Spleen (tissue), 11 donors: ENCODE measurements around the gene PIGS. TPM values are rescaled to one million over a fixed set of nuclear protein-coding genes. Genes with fewer than 3 reads are reported as not detected.
A peak's percentile ranks its signal among the peaks of the same experiment; 100 is the strongest.

Experiments used
- DNase-seq: peaks from one replicate; pipeline ENCODE4 v3.0.0-alpha.2; 2020
- H3K27ac ChIP-seq, 8 donors: fragments of 200-600 bp; sonication (generic) in 7 of 8; 1 replicate in 4 of 8; 2 replicates in 4 of 8; pipeline versions ENCODE4 v1.5.0 to v1.8.0; 2016 to 2021; ENCODE audit warnings: inconsistent platforms in 4 of 8, mild to moderate bottlenecking in 4 of 8, moderate library complexity in 1 of 8
- H3K27me3 ChIP-seq, 7 donors: fragments of 200-600 bp; sonication (generic) in 6 of 7; replicated peaks in 1 of 7; 1 replicate in 4 of 7; 2 replicates in 3 of 7; pipeline versions ENCODE4 v1.5.0 to v1.8.0; 2016 to 2021; ENCODE audit warnings: inconsistent platforms in 3 of 7, mild to moderate bottlenecking in 1 of 7
- H3K36me3 ChIP-seq, 6 donors: fragments of 200-600 bp; sonication (generic) in 5 of 6; 1 replicate in 4 of 6; 2 replicates in 2 of 6; pipeline versions ENCODE4 v1.5.0 to v1.8.0; 2016 to 2021; ENCODE audit warnings: inconsistent platforms in 2 of 6
- H3K4me1 ChIP-seq, 6 donors: fragments of 200-600 bp; sonication (generic) in 5 of 6; 1 replicate in 3 of 6; 2 replicates in 3 of 6; pipeline versions ENCODE4 v1.5.0 to v1.8.0; 2016 to 2021; ENCODE audit warnings: inconsistent platforms in 3 of 6
- H3K4me3 ChIP-seq, 8 donors: fragments of 200-600 bp; sonication (generic) in 7 of 8; 1 replicate in 4 of 8; 2 replicates in 4 of 8; pipeline versions ENCODE4 v1.5.0 to v1.8.0; 2016 to 2021; ENCODE audit warnings: inconsistent platforms in 4 of 8, mild to moderate bottlenecking in 4 of 8, moderate library complexity in 2 of 8
- H3K9me3 ChIP-seq, 8 donors: fragments of 200-600 bp; sonication (generic) in 7 of 8; 1 replicate in 4 of 8; 2 replicates in 4 of 8; pipeline versions ENCODE4 v1.5.0 to v1.8.0; 2016 to 2021; ENCODE audit warnings: inconsistent platforms in 4 of 8
- CTCF ChIP-seq, 11 experiments: fragments of 200-600 bp in 7 of 11; fragments of 450-650 bp in 4 of 11; sonication (generic) in 4 of 11; IDR thresholded peaks in 8 of 11; conservative IDR thresholded peaks in 3 of 11; 1 replicate in 7 of 11; 2 replicates in 4 of 11; pipeline versions ENCODE4 v1.4.0 to v1.8.0; 2016 to 2021; ENCODE audit warnings: antibody characterized with exemption in 11 of 11, inconsistent platforms in 4 of 11, mild to moderate bottlenecking in 1 of 11
- POLR2A ChIP-seq, 3 donors: fragments of 450-650 bp; IDR thresholded peaks; one replicate each; pipeline ENCODE4 v1.5.1; 2017; ENCODE audit warnings: antibody characterized with exemption in 3 of 3, mild to moderate bottlenecking in 1 of 3
- POLR2AphosphoS5 ChIP-seq, 3 donors: sonication (generic); formaldehyde crosslinking; IDR thresholded peaks; one replicate each; pipeline ENCODE4 v1.5.1; 2017; ENCODE audit warnings: antibody characterized with exemption in 3 of 3
- WGBS, 5 donors: extraction: QIAGEN DNeasy Blood & Tissue Kit in 3 of 5; methylation state at CpG; one replicate each; pipeline versions ENCODE4 v1.1.5 to v1.1.7; 2013 to 2018; 5-methylcytosine and 5-hydroxymethylcytosine counted together
- intact Hi-C: fragments of 100-400 bp; cut with DNase I; formaldehyde crosslinking; loops from one replicate; pipeline ENCODE4 v1.15.0; 2023; ENCODE audit warnings: low total_unique reads
- polyA plus RNA-seq, 3 donors: library from polyadenylated mRNA; stranded (reverse); fragments of 200-250 nt; gene quantifications; one replicate each; pipeline ENCODE4 v1.2.1, GENCODE V29; 2013
- total RNA-seq, 7 donors: library from RNA; depleted of rRNA in 3 of 7; stranded (reverse); fragments of >200 nt in 3 of 7; fragmentation: NEBNext Ultra II Directional in 4 of 7; extraction: Animal tissue kit (Norgen Biotek cat#: 25700) in 4 of 7; gene quantifications; one replicate each; pipeline versions ENCODE4 v1.1.0 to v1.2.1, GENCODE V29; 2016 to 2021
- donor health status: healthy with polysubstance abuse.
- donor health status: DM: no; HTN: no; CAD: no; lungs with moderate emphysema.
- donor health status: DM: no; HTN: no; CAD: no.
- donor health status: Bipolar disorder and iron deficiency.
- donor health status: healthy.
- donor health status: DM: no; HTN: no; CAD: no.
- donor health status: DM: yes; HTN: yes; CAD: no.

The PIGS gene
- total and polyA plus RNA-seq, 10 donors: 13.3 to 77.6 (median 50.0) TPM

GRCh38 chr17:28555022-28555421, 16.3 kb downstream of the PIGS start:
- Histone ChIP-seq H3K27me3 (no peaks in the 10 kb centered on the region), H3K4me1 (peaks cover 16 to 43% (median 28%) of the 10 kb centered on the region in 6 donors), H3K4me3 (no peak overlapping the region), H3K27ac (no peak overlapping the region), H3K36me3 (peaks cover 0 to 71% (median 61%) of the 10 kb centered on the region in 6 donors), H3K9me3 (no peaks in the 10 kb centered on the region)
- WGBS, 5 donors: 91 to 96% (median 94%) methylated on average over 3 of the region's 3 CpGs
- DNase-seq: no peak
- TF ChIP-seq POLR2A (IDR thresholded peaks at IDR 0.05) (no peak), POLR2AphosphoS5 (IDR thresholded peaks at IDR 0.05) (no peak), CTCF (IDR thresholded peaks at IDR 0.05 in 8 of 11, conservative IDR thresholded peaks at IDR 0.05 in 3 of 11) (no peak)
- intact Hi-C loops: no loop called here

GRCh38 chr17:28554565-28554964, 16.8 kb downstream of the PIGS start:
- H3K4me1 ChIP-seq: peaks cover 21 to 48% (median 33%) of the 10 kb centered on the region in 6 donors
- no peaks in the 10 kb centered on the region for H3K9me3 ChIP-seq
- H3K4me3 ChIP-seq: no peak overlapping the region
- DNase-seq: no peak
- H3K27ac ChIP-seq: no peak overlapping the region
- WGBS, 5 donors: 84 to 96% (median 87%) methylated on average over 6 of the region's 6 CpGs
- no peaks in the 10 kb centered on the region for H3K27me3 ChIP-seq
- intact Hi-C loops: no loop called here
- TF ChIP-seq POLR2AphosphoS5 (IDR thresholded peaks at IDR 0.05) (no peak), CTCF (IDR thresholded peaks at IDR 0.05 in 8 of 11, conservative IDR thresholded peaks at IDR 0.05 in 3 of 11) (no peak), POLR2A (IDR thresholded peaks at IDR 0.05) (no peak)
- H3K36me3 ChIP-seq: peaks cover 0 to 67% (median 57%) of the 10 kb centered on the region in 6 donors

GRCh38 chr17:28553000-28553505, 18.3 kb downstream of the PIGS start:
- H3K36me3 ChIP-seq: peaks cover 0 to 52% (median 45%) of the 10 kb centered on the region in 6 donors
- WGBS, 5 donors: 86 to 95% (median 87%) methylated on average over 5 of the region's 5 CpGs
- H3K9me3 ChIP-seq: no peaks in the 10 kb centered on the region
- TF ChIP-seq CTCF (IDR thresholded peaks at IDR 0.05 in 8 of 11, conservative IDR thresholded peaks at IDR 0.05 in 3 of 11): no peak
- peak overlapping the region in 4 of 8 donors; percentile 84 to 99 (median 91) for H3K4me3 ChIP-seq
- H3K4me1 ChIP-seq: peaks cover 34 to 63% (median 48%) of the 10 kb centered on the region in 6 donors
- DNase-seq: peak; percentile 25
- peak overlapping the region in 6 of 8 donors; percentile 83 to 91 (median 90) for H3K27ac ChIP-seq
- no peaks in the 10 kb centered on the region for H3K27me3 ChIP-seq
- intact Hi-C loops: no loop called here

- Histone ChIP-seq H3K27me3 (no peaks in the 10 kb centered on the region), H3K9me3 (no peaks in the 10 kb centered on the region), H3K4me1 (peaks cover 38 to 69% (median 54%) of the 10 kb centered on the region in 6 donors), H3K4me3 (peak within 1 kb of the TSS; percentile 67 to 99 (median 91)), H3K27ac (peak within 1 kb of the TSS; percentile 75 to 91 (median 86)), H3K36me3 (peaks cover 0 to 47% (median 40%) of the 10 kb centered on the region in 6 donors)
- TF ChIP-seq POLR2A (IDR thresholded peaks at IDR 0.05) (peak in 2 of 3 donors; percentile 45 to 47), CTCF (IDR thresholded peaks at IDR 0.05 in 8 of 11, conservative IDR thresholded peaks at IDR 0.05 in 3 of 11) (no peak), POLR2AphosphoS5 (IDR thresholded peaks at IDR 0.05) (peak; percentile 91 to 93 (median 92))
- intact Hi-C loops: no loop called here
- DNase-seq: peak; percentile 97
- WGBS, 5 donors: 1 to 4% (median 2%) methylated on average over 31 to 60 of the region's 67 CpGs
Measured at GRCh38 chr17:28552176-28552999, 18.9 kb downstream of the PIGS start, which contains the start of gene UNC119. Gene UNC119 (minus strand): TSS chr17:28552624. CDS start chr17:28552557, 67 bp downstream.
